Measurements from ENCODE around the gene SLC51A.
"Not testable (repeated sequence)": the region's sequence is repeated elsewhere in the genome, so short reads cannot be mapped to it uniquely, and the experiment has no call there.

SLC51A gene

DNA sequence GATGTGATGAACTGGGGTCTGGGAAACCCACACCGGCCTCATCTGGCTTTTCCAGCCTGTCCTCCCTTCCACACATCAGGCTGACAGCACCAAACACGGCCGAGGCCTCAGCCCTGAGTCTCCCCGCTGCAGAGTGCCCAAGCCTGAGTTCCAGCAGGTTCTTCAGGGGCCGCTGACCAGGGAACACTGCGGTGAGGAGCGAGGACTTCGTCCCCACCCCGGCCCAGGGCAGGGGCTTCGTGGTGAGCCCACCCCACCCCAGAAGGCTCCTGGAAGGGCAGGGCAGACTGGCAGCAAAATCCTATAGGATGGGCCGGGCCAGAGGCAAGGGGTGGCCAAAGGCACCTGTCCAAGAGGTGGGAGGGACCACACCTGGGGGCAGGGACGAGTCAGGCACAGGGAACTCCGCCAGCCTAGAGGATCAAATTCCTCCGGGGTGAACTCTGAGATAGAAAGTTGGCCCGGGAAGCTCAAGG, at the start of gene SLC51A:
SLC51A (plus strand) TSS at position 446 of the 476 bp plus-strand sequence. CDS start 179 bp downstream, outside the sequence.
- DNase-seq: no peak

DNA sequence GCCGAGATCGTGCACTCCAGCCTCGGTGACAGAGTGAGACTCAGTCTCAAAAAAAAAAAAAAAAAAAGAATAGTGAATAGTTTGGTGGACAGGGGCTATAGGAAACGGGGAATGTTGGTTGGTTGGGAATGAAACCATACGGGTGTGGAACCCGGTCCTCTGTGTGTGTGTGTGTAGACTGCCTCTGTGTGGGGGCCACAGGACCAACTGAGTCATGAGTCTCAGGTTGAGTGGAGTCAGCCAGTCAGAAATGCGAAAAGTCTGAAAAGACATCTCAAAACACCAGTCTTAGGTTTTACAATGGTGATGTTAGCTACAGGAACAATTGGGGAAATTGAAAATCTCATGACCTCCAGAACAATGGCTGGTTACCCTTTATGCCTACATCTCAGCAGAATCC, 49.6 kb upstream of the SLC51A start:
- DNase-seq: no peak

DNA sequence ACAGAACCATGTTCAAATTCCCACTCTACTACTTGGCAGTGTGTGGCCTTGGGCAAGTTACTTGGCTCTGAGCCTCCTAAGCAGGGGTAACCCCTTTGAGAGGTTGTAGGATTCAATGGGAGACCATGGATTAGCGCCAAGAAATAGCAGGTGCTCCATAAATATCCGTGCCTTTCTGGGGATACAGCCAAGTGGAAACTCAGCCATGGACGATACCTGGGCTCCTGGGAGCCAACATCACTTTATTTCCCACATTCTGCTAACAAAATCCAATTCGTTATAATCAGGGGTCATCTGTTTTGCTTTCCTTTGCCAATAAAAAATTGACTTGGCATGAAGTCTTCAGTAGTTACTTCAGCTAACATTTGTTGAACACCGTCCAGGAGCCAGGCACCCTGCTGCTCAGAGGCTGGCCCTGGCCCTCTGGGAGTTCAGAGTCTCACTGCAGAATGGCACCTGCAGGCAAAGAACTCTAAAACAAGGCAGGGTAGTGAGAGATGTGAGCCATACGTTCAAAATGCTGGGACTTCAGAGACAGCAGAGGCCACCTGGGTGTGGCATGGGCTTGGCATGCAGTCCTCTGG, 47.4 kb upstream of the SLC51A start:
- DNase-seq: no peak

DNA sequence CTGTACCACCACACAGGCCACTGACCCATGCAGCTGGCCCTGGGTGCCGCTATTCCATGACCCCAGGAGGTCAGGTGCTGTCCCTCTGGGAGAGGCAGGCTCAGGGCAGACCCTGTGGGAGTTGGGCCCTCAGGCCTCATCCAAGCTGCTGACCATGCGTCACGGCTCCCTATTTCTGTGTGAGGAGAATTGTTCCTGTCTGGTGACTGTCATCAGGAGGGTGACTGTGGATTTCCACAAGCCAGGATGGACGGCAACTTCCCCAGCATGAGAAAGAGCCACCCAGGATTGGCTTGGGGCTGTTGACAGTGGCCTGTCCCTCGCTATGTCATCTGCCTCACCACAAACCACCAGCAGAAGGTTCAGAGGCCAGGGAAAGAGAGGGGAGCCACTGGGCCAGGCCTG, 46.5 kb upstream of the SLC51A start:
- DNase-seq: no peak

DNA sequence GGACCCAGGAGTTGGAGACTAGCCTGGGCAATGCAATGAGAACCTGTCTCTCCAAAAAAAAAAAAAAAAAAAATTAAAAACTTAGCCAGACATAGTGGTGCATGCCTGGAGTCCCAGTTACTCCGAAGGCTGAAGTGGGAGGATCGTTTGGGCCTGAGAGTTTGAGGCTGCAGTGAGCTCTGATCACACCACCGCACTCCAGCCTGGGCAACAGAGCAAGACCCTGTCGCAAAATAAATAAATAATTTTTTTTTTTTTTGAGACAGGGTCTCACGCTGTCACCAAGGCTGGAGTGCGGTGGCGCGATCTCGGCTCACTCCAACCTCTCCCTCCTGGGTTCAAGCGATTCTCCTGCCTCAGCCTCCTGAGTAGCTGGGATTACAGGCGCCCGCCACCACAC, 46.0 kb upstream of the SLC51A start:
- not testable (repeated sequence) for DNase-seq

- no peak for DNase-seq
Observed at GRCh38 chr3:196174652-196175051, 41.7 kb upstream of the SLC51A start.

DNA sequence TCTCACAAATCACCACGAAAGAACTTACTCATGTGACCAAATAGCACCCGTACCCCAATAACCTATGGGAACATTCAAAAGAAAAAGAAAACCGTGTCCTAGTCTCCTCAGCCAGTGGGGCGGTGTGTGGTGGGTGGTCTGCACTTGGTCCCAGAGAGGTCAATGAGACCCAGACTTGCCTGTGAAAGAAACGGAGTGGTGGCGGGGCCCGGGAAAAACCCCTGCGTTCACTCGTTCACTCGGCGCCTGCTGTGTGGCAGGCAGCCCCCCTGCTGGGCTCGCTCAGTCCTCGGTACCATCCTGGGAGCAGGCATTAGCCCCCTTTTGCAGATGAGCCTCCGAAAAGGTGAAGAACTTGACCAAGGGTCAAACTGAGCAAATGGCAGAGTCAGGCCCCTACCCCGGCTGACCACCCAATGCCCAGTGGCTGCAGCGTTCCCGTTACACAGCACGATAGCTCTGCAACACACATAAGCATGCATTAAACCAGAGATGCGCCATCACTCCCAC, 41.2 kb upstream of the SLC51A start:
- DNase-seq: no peak

DNA sequence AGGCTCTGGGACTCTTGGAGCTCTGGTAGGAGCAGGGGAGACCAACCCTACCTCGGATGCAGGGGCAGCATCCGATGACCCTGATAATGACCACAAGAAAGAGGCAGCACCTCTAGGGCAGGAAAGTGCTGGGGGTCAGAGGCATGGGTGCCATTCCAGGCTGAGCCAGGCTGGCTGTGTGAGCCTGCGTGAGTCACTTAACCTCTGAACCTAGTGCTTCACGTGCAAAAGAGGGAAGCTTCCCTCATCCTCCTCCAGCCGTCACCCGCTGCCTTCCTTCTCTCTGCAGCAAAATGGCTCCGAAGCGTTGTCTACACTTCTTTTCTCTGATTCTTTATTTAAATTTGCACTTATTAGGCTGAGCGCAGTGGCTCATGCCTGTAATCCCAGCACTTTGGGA, 40.6 kb upstream of the SLC51A start:
- no peak for DNase-seq

DNA sequence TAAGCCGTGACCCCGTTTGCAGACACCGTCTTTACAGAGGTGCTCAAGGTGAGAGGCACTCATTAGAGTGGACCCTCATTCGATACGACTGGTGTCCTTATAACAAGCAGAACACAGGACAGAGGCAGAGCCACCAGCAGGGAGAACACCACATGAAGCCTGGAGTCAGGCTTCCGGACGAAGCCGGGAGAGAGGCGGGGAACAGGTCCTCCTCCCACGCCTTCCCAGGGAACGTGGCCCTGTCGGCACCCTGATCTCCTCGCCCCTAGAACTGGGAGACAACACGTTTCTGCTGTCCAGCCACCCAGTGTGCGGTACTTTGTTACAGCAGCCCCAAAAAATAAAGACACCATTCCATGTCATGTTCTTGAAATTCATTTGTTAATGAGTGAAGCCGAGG, 38.8 kb upstream of the SLC51A start:
- no peak for DNase-seq

DNA sequence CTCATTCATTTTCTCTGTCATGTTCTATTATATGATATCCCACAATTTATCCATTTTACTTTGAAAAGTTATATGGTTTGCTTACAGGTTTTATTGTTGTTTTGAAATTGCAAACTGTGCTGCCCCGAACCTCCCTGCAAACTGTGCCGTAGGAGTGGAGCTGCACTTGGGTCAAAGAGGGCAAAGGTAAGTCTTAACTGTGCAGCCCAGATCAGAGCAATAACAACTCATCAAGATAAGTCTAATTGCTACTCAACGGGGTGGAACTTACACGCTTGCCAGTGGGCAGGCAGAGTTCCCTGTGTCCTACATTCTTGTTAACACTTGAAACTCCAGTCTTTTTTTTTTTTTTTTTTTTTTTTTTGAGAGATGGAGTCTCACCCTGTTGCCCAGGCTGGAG, 38.4 kb upstream of the SLC51A start:
- no peak for DNase-seq

GRCh38 chr3:196178993-196179379, 37.3 kb upstream of the SLC51A start:
- DNase-seq: no peak

DNA sequence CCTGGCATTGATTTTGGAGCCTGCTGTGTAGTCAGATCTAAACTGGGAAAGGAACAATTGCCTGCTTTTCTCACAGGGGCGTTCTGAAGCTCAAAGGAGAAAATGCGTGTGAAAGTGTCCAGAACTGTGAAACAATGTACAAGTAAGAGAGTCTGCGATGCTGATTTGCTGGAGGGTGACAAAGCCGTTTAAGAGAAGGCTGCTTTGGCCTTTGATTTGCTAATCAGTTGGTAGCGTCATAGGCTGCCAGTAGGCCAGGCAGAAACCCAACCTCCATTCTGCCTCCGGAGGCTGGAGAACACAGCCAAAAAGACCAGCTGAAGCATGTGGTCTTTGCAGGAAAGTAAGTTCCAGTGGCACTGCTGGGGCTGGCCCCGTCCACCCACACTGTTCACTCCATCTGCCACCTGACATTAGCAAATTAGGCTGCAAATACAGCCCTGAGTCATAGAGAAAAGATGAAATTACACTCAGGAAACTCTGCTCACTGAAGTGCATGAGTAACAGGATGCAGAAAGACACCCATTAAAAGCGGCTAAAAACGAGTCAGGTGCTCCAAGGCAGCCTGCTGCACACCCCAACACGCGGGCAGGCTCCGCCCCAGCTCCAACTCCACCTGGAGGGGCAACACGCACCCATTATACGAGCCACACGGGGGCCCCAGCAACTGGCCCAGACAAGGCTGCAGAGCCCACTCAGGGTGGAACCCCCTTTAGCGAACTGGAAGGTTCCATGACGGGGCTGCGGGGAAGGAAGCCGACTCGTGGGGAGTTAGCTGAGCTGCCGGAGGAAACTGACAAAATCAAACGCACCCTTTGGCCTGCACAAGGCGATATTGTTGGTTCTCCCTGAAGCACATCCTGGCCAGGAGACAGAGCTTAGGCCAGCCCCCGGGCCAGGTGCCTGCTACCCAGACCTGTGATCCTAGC, 36.7 kb upstream of the SLC51A start:
- DNase-seq: peak; percentile 79

- DNase-seq: no peak
Observed at GRCh38 chr3:196180346-196180745, 36.0 kb upstream of the SLC51A start.

DNA sequence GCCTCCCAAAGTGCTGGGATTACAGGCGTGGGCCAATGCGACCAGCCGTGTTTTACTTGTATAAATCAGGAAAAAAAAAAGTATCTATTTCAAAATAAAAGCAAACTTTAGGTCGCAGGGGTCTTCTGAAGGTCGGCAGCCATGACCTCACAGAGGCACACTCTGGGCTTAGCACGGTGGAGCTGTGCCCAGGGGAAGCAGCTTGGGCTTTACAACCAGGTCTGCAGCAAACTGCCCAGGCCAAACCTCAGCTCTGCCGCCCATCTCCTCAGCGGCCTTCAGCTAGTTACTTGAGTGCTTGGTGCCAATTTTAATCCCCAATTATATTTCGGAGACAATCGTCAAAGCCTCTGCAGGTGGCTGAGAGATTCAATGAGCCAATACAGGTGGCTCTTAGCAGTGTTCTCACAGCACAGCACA, 35.2 kb upstream of the SLC51A start:
- DNase-seq: no peak

DNA sequence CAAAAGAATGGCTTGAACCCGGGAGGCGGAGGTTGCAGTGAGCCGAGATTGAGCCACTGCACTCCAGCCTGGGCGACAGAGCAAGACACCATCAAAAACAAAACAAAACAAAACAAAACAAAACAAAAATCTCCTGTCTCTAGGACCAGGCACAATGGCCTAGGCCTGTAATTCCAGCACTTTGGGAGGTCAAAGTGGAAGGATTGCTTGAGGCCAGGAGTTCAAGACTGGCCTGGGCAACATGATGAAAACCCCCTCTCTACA, 32.2 kb upstream of the SLC51A start:
- DNase-seq: not testable (repeated sequence)

DNA sequence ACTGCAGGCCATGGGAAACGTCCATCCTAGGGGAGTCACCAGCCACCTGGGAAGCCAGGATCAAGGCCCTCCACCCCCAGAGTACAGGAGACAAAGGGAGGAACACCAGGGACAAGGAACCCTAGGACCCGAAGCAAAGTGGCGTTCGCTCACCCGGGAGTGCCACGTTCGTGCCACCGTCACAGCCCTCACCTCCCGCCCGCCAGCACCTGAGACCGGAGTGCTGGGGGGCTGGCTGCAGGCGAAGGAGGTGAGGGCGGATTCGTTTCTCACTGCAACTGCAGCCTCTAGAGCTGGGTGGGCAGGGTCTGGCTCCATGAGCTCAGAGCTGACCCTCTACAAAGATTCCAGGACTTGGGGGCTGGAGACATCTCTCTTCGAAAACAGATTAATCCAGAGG, 31.5 kb upstream of the SLC51A start:
- DNase-seq: no peak

GRCh38 chr3:196186651-196187573, 29.4 kb upstream of the SLC51A start:
- DNase-seq: no peak

DNA sequence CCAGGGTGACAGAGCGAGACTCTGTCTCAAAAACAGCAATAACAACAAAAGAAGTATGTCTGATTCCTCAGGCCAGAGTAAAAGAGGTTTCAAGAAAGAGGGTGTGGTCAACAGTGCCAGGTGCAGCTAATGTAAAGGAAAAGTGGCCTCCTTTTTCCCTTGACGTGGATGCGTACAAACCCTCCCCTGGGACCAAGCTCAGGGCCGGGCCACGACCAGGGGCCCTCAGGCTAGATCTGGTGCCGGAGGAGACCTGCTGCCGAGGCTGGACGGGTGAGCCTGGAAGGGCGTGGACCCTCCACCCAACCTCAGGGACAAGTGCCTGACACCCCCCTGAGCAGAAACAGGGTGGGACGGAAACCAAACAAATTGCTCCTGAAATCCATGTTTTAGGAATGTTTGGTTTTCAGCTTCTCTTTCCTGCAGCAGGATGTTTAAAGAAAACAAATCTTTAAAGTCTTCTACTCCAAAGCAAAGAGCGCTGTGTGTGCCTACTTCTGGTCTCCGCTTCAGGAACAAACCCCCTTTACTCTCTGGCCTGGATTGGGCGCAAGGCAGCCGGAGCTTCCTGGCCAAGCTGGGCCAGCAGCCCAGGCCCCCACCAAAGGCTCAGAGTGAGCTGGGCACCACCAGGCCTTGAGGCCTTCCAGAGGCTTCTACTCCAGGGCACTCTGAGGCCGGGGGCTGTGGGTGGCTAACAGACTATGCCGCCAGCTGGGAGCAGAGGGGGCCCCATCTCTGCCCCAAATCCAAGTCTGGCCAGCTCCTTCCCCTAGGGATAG, 26.6 kb upstream of the SLC51A start:
- DNase-seq: no peak

DNA sequence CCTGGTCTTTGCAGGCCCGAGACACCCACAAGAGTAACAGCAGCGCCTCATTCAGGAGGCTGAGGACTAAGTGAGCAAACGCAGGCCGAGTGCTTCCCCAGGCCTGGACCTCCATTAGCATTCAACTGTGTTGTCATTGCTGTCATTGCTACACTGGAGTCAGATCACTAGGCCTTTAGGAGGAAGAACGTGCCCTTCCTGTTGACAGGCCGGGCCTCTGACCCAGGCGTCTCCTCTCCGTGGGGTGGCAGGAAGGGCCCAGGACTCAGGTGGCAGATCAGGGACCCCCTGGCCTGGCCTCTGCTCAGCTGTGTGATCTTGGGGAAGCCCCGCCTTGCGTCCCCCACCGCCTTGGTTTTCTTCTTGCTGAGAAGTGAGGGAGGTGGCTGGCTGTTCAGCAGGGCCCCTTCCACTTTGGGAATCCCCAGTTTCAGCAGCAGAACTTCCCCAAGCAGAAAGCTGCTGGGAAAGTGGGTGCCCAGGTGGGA, 24.3 kb upstream of the SLC51A start:
- DNase-seq: peak; percentile 35

DNA sequence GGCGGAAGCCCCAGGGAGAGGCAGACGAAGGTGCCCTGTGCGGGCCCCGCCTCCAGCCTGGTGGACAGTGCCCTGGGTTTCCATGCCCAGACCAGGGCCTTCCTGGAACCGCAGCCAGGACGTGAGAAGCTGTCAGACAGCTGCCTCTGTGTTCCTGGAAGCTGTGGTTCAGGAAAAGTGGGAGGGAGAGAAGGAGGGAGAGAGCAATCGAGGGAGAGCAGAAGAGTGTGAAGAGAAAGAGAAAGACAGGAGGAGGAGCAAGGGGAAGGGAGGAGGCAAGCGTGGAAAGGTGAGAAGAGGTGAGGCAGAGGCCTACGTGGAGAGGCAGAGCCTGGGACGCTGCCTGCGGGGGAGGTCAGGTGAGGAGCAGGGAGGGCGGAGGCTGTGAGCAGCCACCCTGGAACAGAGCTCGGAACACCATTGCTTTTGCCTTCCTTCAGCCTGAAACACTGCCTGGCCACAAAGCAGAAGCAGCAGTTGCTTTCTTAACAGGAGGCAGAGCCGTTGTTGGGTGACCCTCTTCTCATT, 23.7 kb upstream of the SLC51A start:
- DNase-seq: no peak

DNA sequence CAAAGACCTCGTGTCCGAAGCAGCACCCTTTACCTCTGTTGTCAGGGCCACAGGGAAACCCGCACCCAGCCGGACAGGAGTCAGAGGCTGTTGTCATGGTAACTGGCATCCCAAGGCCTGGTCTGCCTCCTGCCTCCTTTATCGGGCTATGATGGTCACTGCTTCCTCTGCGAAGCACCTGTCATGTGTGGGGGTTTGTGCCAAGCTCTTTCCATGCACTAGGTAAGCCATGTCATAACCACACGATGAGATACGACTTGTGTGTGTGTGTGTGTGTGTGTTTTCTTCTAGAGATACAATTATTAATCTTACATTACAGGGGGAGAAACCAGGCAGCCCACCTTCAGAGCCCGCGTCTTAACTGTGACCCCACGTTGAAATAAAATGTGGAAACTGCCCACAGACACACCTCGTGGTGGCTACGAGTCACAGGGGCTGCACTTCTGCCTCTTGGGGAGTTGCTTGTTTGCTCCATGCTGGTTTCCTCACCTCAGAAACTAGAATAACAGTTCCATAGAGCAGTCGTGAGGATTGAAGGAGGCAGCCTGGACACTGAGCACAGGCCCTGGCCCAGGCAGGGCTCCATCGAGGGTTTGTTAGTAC, 23.1 kb upstream of the SLC51A start:
- DNase-seq: no peak

Data from activated CD4-positive, alpha-beta T cell treated with anti-CD3 and anti-CD28 coated beads, Interleukin-2, amount 50 U/mL, for 1 hour (primary cell).